T-cell (primary cell): ENCODE data around the gene NUDT7. TPM values are rescaled to one million over a fixed set of nuclear protein-coding genes. Genes with fewer than 3 reads are reported as not detected.

Source experiments
- ATAC-seq, 4 experiments: fragments of 200-7000 bp in 3 of 4; fragments of 150-1000 bp in 1 of 4; cut with Tn5 transposase; replicated peaks in 1 of 4; 1 replicate in 3 of 4; 2 replicates in 1 of 4; pipeline ENCODE4 v1.10.0; 2021; ENCODE audit warnings: moderate library complexity in 3 of 4, mild to moderate bottlenecking in 2 of 4, moderate number of reproducible peaks in 1 of 4
- CTCF ChIA-PET, 2 donors: fragments of 300-600 bp; sonication (Branson Sonifier 250); formaldehyde crosslinking; loops; one replicate each; lab custom pipeline; 2022; ENCODE audit warnings: antibody characterized with exemption in 2 of 2; lab: Charles Lee
- POLR2A ChIA-PET, 2 donors: fragments of 300-600 bp; sonication (Branson Sonifier 250); formaldehyde crosslinking; loops; one replicate each; lab custom pipeline; 2022; ENCODE audit warnings: antibody characterized with exemption in 2 of 2; lab: Charles Lee
- DNase-seq, 35 experiments: peaks; one replicate each; pipeline versions ENCODE4 v3.0.0 to v3.0.0-alpha.2; 2013 to 2023
- H3K27ac ChIP-seq: one replicate; pipeline ENCODE4 v1.5.1; 2013; ENCODE audit warnings: low read length
- H3K27me3 ChIP-seq, 2 experiments: replicated peaks in 1 of 2; 1 replicate in 1 of 2; 2 replicates in 1 of 2; pipeline versions ENCODE4 v1.6.1 to v1.7.0; 2013; ENCODE audit warnings: low read length in 1 of 2, mixed read lengths in 1 of 2; ENCODE audit not compliant: control insufficient read depth in 2 of 2, insufficient read depth in 2 of 2; ENCODE audit errors: extremely low read depth in 1 of 2
- H3K36me3 ChIP-seq, 2 donors: 1 replicate in 1 of 2; 2 replicates in 1 of 2; pipeline versions ENCODE4 v1.6.1 to v1.7.0; 2013; ENCODE audit warnings: low read length in 1 of 2; ENCODE audit not compliant: control insufficient read depth in 2 of 2, insufficient read depth in 1 of 2; ENCODE audit errors: extremely low read depth in 1 of 2
- H3K4me1 ChIP-seq, 2 experiments: 1 replicate in 1 of 2; 2 replicates in 1 of 2; pipeline versions ENCODE4 v1.6.1 to v1.7.0; 2013; ENCODE audit warnings: low read length in 2 of 2, mixed read lengths in 1 of 2; ENCODE audit not compliant: insufficient read depth in 2 of 2, control insufficient read depth in 1 of 2; ENCODE audit errors: extremely low read depth in 1 of 2
- H3K4me3 ChIP-seq, 2 donors: 1 replicate in 1 of 2; 2 replicates in 1 of 2; pipeline versions ENCODE4 v1.5.1 to v1.7.0; 2013; ENCODE audit warnings: mild to moderate bottlenecking in 2 of 2, low read length in 1 of 2, moderate library complexity in 1 of 2; ENCODE audit not compliant: control insufficient read depth in 1 of 2; ENCODE audit errors: extremely low read depth in 1 of 2
- H3K9me3 ChIP-seq: 2 replicates; pipeline ENCODE4 v1.7.0; 2013
- H3K27ac Mint-ChIP-seq, 2 donors: one replicate each; pipeline ENCODE4 v1.8.0; 2020 to 2021; ENCODE audit warnings: mild to moderate bottlenecking in 2 of 2, mixed read lengths in 2 of 2
- H3K27me3 Mint-ChIP-seq, 2 donors: one replicate each; pipeline ENCODE4 v1.8.0; 2021 to 2022; ENCODE audit warnings: mixed read lengths in 2 of 2
- H3K36me3 Mint-ChIP-seq: one replicate; pipeline ENCODE4 v1.8.0; 2021; ENCODE audit warnings: mixed read lengths
- H3K4me1 Mint-ChIP-seq, 3 donors: one replicate each; pipeline ENCODE4 v1.8.0; 2020 to 2022; ENCODE audit warnings: mixed read lengths in 3 of 3, mild to moderate bottlenecking in 1 of 3
- H3K4me3 Mint-ChIP-seq, 3 donors: one replicate each; pipeline ENCODE4 v1.8.0; 2020 to 2022; ENCODE audit warnings: mild to moderate bottlenecking in 3 of 3, mixed read lengths in 3 of 3, moderate library complexity in 3 of 3
- H3K9me3 Mint-ChIP-seq, 3 donors: one replicate each; pipeline ENCODE4 v1.8.0; 2020 to 2022; ENCODE audit warnings: mixed read lengths in 3 of 3
- WGBS: methylation state at CpG from one replicate; pipeline ENCODE4 v1.1.5; 2013; ENCODE audit warnings: missing lambda C conversion rate; ENCODE audit not compliant: insufficient coverage; 5-methylcytosine and 5-hydroxymethylcytosine counted together
- total RNA-seq, 35 experiments: library from RNA in 6 of 35; stranded (reverse) in 6 of 35; fragments of 120-200 nt in 1 of 35; gene quantifications; one replicate each; pipeline versions ENCODE4 v1.2.1 to v1.2.4 and lab custom pipeline; 2013 to 2026

Gene NUDT7
- total RNA-seq, 5 donors from 2014 or later (not counting 1 experiment from before 2014, with no cell fraction given): 2.7 to 9.1 (median 4.7) TPM

GRCh38 chr16:77787452-77787851 is 65.1 kb downstream of the NUDT7 start:
- Histone ChIP-seq H3K4me1 (peaks cover 0 to 13% of the 10 kb centered on the region in 2 experiments), H3K4me3 (no peak overlapping the region), H3K36me3 (no peaks in the 10 kb centered on the region), H3K9me3 (no peaks in the 10 kb centered on the region), H3K27ac (no peak overlapping the region), H3K27me3 (peaks cover 13 to 29% of the 10 kb centered on the region in 2 experiments)
- peaks cover 61 to 63% of the 10 kb centered on the region in 2 donors for H3K27me3 Mint-ChIP-seq
- H3K36me3 Mint-ChIP-seq: no peaks in the 10 kb centered on the region
- H3K4me3 Mint-ChIP-seq: peak overlapping the region in 1 of 3 donors; percentile 69
- ChIA-PET POLR2A (no interaction called here), CTCF (no interaction called here)
- H3K27ac Mint-ChIP-seq: no peak overlapping the region
- WGBS: 0% methylated on average over 1 of the region's 2 CpGs
- DNase-seq (no peak), ATAC-seq (no peak)
- H3K9me3 Mint-ChIP-seq: no peaks in the 10 kb centered on the region
- peaks cover 5 to 16% (median 12%) of the 10 kb centered on the region in 3 donors for H3K4me1 Mint-ChIP-seq

- Histone ChIP-seq H3K27ac (no peak within 1 kb of the TSS), H3K4me1 (peaks cover 0 to 13% of the 10 kb centered on the region in 2 experiments), H3K9me3 (no peaks in the 10 kb centered on the region), H3K4me3 (no peak within 1 kb of the TSS), H3K36me3 (no peaks in the 10 kb centered on the region), H3K27me3 (peaks cover 13 to 29% of the 10 kb centered on the region in 2 experiments)
- H3K36me3 Mint-ChIP-seq: no peaks in the 10 kb centered on the region
- ATAC-seq: no peak
- peak within 1 kb of the TSS; percentile 57 to 69 (median 60) for H3K4me3 Mint-ChIP-seq
- no peak for DNase-seq
- peaks cover 64% of the 10 kb centered on the region in 2 donors for H3K27me3 Mint-ChIP-seq
- POLR2A ChIA-PET: no interaction called here
- CTCF ChIA-PET: no interaction called here
- no peaks in the 10 kb centered on the region for H3K9me3 Mint-ChIP-seq
- H3K27ac Mint-ChIP-seq: no peak within 1 kb of the TSS
- 2% methylated on average over 55 of the region's 78 CpGs for WGBS
- H3K4me1 Mint-ChIP-seq: peaks cover 5 to 16% (median 12%) of the 10 kb centered on the region in 3 donors
Measured at GRCh38 chr16:77788181-77789084, 66.1 kb downstream of the NUDT7 start, which contains the start of gene VAT1L. Gene VAT1L (plus strand): TSS chr16:77788564. CDS start chr16:77788683, 119 bp downstream.

- no peak overlapping the region for H3K4me3 ChIP-seq
- peaks cover 5 to 16% (median 12%) of the 10 kb centered on the region in 3 donors for H3K4me1 Mint-ChIP-seq
- peaks cover 66 to 67% of the 10 kb centered on the region in 2 donors for H3K27me3 Mint-ChIP-seq
- H3K4me1 ChIP-seq: peaks cover 0 to 13% of the 10 kb centered on the region in 2 experiments
- CTCF ChIA-PET: no interaction called here
- peaks cover 13 to 29% of the 10 kb centered on the region in 2 experiments for H3K27me3 ChIP-seq
- 7% methylated on average over 22 of the region's 34 CpGs for WGBS
- H3K27ac Mint-ChIP-seq: no peak overlapping the region
- no peaks in the 10 kb centered on the region for H3K36me3 Mint-ChIP-seq
- H3K4me3 Mint-ChIP-seq: peak overlapping the region in 2 of 3 donors; percentile 11 to 69
- no peak overlapping the region for H3K27ac ChIP-seq
- peaks cover 0 to 3% (median 0%) of the 10 kb centered on the region in 3 donors for H3K9me3 Mint-ChIP-seq
- DNase-seq (no peak), ATAC-seq (no peak)
- POLR2A ChIA-PET: no interaction called here
- no peaks in the 10 kb centered on the region for H3K36me3 ChIP-seq
- no peaks in the 10 kb centered on the region for H3K9me3 ChIP-seq
Measured at GRCh38 chr16:77789085-77790008, 67.0 kb downstream of the NUDT7 start.

- no peaks in the 10 kb centered on the region for H3K36me3 ChIP-seq
- H3K9me3 ChIP-seq: no peaks in the 10 kb centered on the region
- Mint-ChIP-seq H3K4me1 (peaks cover 5 to 16% (median 12%) of the 10 kb centered on the region in 3 donors), H3K4me3 (peak overlapping the region in 1 of 3 donors; percentile 69), H3K27me3 (peaks cover 69 to 71% of the 10 kb centered on the region in 2 donors), H3K9me3 (peaks cover 0 to 3% (median 0%) of the 10 kb centered on the region in 3 donors), H3K36me3 (no peaks in the 10 kb centered on the region), H3K27ac (no peak overlapping the region)
- peaks cover 0 to 13% of the 10 kb centered on the region in 2 experiments for H3K4me1 ChIP-seq
- ATAC-seq (no peak), DNase-seq (no peak)
- H3K27ac ChIP-seq: no peak overlapping the region
- CTCF ChIA-PET: no interaction called here
- 6% methylated on average over 6 of the region's 11 CpGs for WGBS
- POLR2A ChIA-PET: no interaction called here
- H3K4me3 ChIP-seq: no peak overlapping the region
- H3K27me3 ChIP-seq: peaks cover 13 to 29% of the 10 kb centered on the region in 2 experiments
Measured at GRCh38 chr16:77790009-77790372, 67.7 kb downstream of the NUDT7 start.

GRCh38 chr16:77790912-77791311 is 68.6 kb downstream of the NUDT7 start:
- Mint-ChIP-seq H3K27me3 (peaks cover 67 to 68% of the 10 kb centered on the region in 2 donors), H3K9me3 (peaks cover 0 to 3% (median 0%) of the 10 kb centered on the region in 3 donors), H3K36me3 (no peaks in the 10 kb centered on the region), H3K27ac (no peak overlapping the region), H3K4me1 (peaks cover 5 to 16% (median 12%) of the 10 kb centered on the region in 3 donors), H3K4me3 (no peak overlapping the region)
- no peaks in the 10 kb centered on the region for H3K9me3 ChIP-seq
- POLR2A ChIA-PET: no interaction called here
- H3K27me3 ChIP-seq: peaks cover 13 to 29% of the 10 kb centered on the region in 2 experiments
- no peaks in the 10 kb centered on the region for H3K36me3 ChIP-seq
- WGBS: 60% methylated on average over 2 of the region's 3 CpGs
- no peak for DNase-seq
- no peak overlapping the region for H3K27ac ChIP-seq
- no peak overlapping the region for H3K4me3 ChIP-seq
- CTCF ChIA-PET: no interaction called here
- H3K4me1 ChIP-seq: peaks cover 0 to 13% of the 10 kb centered on the region in 2 experiments
- ATAC-seq: no peak
